ENCODE data around the gene NRXN3.
"Not testable (repeated sequence)": the region's sequence is repeated elsewhere in the genome, so short reads cannot be mapped to it uniquely, and the experiment has no call there.

NRXN3 gene

GRCh38 chr14:79090641-79091180, 920.5 kb downstream of the NRXN3 start:
- DNase-seq: no peak
- intact Hi-C loops (cut with DNase I): no loop called here

DNA sequence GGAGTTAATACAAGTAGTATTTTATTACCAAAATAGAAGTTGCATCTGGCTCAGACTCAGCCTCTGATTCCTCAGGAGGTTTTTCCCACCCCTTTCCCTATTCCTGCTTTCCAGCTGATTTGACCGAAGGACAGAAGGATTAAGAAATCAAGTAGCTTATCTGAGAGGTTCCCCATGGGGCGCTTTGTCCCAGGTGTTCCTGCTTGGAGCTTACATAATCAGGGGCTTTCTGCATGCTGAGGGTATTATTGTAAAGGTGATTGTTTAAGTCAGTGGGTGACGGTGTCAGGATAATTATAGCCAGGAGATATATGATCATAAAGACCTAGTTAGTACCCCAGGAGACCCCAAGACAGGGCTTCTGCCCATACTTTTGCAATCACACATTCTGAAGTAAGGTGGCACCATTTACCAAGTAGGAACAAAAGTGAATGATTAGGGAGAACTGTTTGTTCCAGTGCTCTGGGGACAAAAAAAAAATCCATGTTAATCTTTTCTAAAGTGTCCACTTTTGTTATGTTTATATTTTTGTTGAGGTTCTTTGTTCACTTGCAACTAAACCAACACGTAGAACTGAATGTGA, 921.3 kb downstream of the NRXN3 start:
- peak in 1 of 42 donors; percentile 15 for DNase-seq
- intact Hi-C loops (cut with DNase I): no loop called here

DNA sequence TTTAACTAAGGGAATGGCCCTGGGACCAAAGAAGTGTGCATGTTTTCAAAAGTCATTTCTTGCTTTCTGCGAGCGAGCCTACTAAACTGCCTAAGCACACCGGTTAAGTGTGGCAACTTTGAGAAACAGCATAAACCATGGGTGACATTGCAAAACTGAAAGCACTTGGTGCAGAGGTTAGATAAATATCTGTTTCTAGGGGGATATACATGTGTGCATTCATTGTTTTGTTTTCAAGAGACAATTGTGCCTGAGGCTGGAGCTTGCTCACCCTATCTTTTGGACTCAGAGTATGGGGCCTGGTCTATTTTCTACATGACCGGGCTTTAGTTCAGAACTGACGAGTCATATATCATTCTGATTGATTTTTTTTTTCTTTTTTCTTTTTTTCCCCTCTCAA, 923.4 kb downstream of the NRXN3 start:
- intact Hi-C loops (cut with DNase I): no loop called here
- no peak for DNase-seq

- no peak for DNase-seq
- intact Hi-C loops (cut with DNase I): no loop called here
These were observed 924.8 kb downstream of the NRXN3 start for GRCh38 chr14:79094951-79095350.

DNA sequence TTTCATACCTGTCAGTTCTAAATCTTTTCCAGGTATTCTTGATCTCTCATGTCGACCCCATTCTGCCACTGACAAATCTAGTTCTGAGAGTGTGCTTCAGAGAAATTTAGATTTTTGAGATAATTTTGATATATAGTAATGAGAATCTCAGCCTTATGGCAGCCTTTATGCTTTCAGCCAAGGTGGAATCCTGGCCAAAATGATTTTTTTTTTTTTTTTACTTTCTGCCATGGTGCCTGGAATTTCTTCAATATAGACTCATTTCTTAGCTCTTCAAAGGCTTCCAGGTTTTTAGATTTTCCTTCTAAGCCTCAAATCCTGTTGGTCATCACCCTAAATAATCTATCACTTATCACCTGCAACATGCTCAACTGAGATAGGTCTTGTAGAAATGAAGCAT, 926.6 kb downstream of the NRXN3 start:
- intact Hi-C loops (cut with DNase I): no loop called here
- DNase-seq: no peak

GRCh38 chr14:79098324-79098723, 928.2 kb downstream of the NRXN3 start:
- no peak for DNase-seq
- intact Hi-C loops (cut with DNase I): no loop called here

DNA sequence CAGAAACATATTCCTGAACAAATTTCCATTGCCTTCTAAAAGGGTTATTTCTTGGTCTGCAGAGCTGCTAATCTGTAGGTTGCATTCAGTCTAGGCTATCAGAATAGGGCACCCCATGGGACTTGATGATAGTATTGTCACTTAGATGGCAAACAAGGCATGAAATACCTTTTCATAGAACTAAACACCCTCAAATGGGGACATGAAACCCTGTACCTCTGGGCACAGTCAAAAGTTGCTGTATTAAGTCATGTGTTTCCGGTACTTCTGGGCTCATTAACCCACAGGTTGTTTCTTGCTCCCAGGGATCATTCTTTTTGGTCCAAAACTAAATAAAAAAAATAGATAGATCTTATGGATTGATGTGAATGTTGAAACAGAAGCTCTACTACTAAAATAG, 930.4 kb downstream of the NRXN3 start:
- DNase-seq: no peak
- intact Hi-C loops (cut with DNase I): no loop called here

DNA sequence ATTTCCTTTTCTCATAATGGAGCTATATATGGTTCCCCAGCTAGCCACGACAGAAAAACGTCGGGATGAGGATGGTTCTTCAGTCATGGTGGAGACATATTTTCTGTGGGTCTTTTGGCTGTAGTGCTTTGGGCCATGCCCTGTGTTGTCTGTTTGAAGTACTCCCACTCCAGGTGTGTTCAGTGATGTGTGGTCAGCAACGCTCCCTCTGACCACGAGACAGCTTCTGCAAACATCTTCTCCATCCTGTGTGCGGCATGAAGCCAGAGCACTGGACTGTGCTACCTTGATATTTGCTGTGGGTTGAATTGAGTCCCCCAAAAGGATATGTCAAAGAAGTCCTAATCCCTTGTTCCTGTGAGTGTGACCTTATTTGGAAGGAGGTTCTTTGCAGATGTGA, 931.2 kb downstream of the NRXN3 start:
- intact Hi-C loops (cut with DNase I): no loop called here

DNA sequence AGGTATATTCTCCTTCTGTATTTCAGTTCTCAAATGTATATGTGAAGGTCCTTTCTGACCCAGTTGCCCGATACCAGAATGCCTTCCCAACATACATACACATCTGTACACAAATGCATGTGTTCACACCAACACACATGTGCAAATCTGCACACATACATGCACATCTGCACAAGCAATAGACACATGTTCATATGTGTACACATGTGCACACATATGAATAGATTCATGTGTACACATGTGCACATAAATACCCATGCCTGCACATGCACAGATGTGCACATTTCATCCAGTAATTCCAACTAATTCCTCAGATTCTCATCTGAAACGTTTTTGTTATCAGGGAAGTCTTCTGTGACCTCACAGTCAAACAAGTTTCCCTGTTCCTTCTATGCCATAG, 933.6 kb downstream of the NRXN3 start:
- intact Hi-C loops (cut with DNase I): no loop called here
- DNase-seq: no peak

More for the DNA sequence above, 931.2 kb downstream of the NRXN3 start:
- DNase-seq: no peak

DNA sequence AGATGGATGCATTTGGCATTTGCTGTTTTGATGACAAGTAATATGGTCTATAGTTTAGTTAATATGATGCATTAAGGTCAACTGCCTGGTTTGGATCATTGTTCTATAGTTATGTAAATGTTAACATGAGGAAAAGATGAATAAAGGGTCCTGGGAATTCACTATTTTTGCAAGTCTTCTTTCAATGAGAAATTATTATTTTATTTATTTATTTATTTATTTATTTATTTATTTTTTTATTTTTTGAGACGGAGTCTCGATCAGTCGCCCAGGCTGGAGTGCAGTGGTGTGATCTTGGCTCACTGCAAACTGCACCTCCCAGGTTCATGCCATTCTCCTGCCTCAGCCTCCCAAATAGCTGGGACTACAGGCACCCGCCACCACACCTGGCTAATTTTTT, 940.4 kb downstream of the NRXN3 start:
- intact Hi-C loops (cut with DNase I); DNase-seq: not testable (repeated sequence)

- peak in 1 of 42 donors; percentile 3 for DNase-seq
- intact Hi-C loops (cut with DNase I): no loop called here
These were observed 941.9 kb downstream of the NRXN3 start for GRCh38 chr14:79111987-79112501.

- DNase-seq: no peak
- intact Hi-C loops (cut with DNase I): no loop called here
These were observed 947.4 kb downstream of the NRXN3 start for GRCh38 chr14:79117561-79117960.

GRCh38 chr14:79118291-79118690, 948.1 kb downstream of the NRXN3 start:
- intact Hi-C loops (cut with DNase I): no loop called here

GRCh38 chr14:79134361-79134760, 964.2 kb downstream of the NRXN3 start:
- intact Hi-C loops (cut with DNase I): no loop called here
- peak in 8 of 42 donors; percentile 8 to 49 (median 18) for DNase-seq

More at GRCh38 chr14:79118291-79118690, 948.1 kb downstream of the NRXN3 start:
- DNase-seq: no peak

DNA sequence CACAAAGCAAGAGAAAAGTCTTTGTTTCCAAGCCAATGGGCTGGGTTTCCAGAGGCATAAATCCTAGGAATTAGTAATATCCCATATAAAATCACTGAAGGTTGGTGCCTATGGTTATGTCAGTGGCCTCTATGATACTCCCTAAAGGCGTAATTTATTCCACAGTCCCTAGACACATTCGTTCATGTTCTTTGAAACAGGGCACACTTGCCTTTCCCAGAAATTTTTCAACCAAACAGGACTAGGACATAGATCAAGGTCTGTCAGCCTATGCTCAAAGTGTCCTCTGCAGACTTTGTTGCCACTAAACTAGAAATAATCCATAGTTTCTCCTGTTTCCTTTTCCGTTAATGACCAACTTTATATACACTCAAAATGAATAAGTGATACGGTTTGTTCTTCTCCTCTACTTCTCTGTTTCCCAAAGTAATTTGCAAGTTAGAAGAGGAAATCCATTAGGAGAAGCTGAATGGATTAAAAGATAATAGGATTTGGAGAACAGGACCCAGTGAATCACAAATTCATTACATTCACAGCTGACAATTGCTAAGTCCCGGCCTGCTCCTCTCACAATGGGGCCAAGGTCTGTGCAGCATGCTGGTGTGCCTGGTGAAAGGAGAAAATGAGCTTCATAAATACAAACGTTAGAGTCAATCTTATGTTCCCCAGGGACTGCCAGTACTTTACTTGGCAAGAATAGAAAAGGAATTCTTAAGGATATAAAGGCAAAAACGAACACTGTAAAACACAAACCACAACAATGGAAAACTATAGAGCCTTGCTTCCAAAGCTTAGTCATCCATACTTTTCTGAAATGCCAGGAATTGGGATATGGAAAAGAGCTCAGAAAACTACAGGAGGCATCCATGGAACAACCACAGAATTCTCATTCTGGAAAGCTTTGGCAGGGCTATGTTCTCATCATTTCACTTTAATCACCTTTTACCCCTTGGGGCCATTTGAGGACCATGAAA, 966.2 kb downstream of the NRXN3 start:
- DNase-seq: no peak

GRCh38 chr14:79137045-79137430, 966.9 kb downstream of the NRXN3 start:
- intact Hi-C loops (cut with DNase I): no loop called here
- no peak for DNase-seq

More for the DNA sequence above, 966.2 kb downstream of the NRXN3 start:
- intact Hi-C loops (cut with DNase I): no loop called here

- intact Hi-C loops (cut with DNase I): no loop called here
- DNase-seq: no peak
These were observed 967.7 kb downstream of the NRXN3 start for GRCh38 chr14:79137836-79138235.

GRCh38 chr14:79144896-79145295, 974.7 kb downstream of the NRXN3 start:
- intact Hi-C loops (cut with DNase I): no loop called here
- peak in 7 of 42 donors; percentile 17 to 49 (median 32) for DNase-seq

- intact Hi-C loops (cut with DNase I): no loop called here
- DNase-seq: peak in 18 of 42 donors; percentile 3 to 67 (median 22)
These were observed 980.1 kb downstream of the NRXN3 start for GRCh38 chr14:79150226-79150625.

DNA sequence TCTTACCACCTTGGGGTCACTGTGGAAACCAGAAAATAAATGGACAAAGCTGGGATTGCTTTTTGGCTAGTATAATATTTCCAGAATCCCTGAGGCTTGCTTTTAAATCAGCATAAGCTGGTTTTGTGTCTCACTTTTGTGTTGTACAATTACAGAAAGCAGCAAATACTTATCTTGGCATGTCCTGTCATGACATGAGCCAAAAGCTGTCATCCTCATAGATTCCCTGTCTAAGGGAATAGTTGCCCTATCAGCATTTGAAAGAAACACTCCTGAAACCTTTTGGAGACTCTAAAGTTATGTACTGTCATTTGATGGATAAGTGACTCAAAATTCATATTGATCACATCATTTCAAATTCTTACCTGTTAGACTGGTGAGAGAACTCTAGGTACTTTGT, 987.2 kb downstream of the NRXN3 start:
- no peak for DNase-seq
- intact Hi-C loops (cut with DNase I): no loop called here

Measured in head of caudate nucleus (tissue), 42 donors.